ENCODE measurements around the gene PCDHA10.
"Not testable (repeated sequence)": the region's sequence is repeated elsewhere in the genome, so short reads cannot be mapped to it uniquely, and the experiment has no call there.

The PCDHA10 gene, protein sequence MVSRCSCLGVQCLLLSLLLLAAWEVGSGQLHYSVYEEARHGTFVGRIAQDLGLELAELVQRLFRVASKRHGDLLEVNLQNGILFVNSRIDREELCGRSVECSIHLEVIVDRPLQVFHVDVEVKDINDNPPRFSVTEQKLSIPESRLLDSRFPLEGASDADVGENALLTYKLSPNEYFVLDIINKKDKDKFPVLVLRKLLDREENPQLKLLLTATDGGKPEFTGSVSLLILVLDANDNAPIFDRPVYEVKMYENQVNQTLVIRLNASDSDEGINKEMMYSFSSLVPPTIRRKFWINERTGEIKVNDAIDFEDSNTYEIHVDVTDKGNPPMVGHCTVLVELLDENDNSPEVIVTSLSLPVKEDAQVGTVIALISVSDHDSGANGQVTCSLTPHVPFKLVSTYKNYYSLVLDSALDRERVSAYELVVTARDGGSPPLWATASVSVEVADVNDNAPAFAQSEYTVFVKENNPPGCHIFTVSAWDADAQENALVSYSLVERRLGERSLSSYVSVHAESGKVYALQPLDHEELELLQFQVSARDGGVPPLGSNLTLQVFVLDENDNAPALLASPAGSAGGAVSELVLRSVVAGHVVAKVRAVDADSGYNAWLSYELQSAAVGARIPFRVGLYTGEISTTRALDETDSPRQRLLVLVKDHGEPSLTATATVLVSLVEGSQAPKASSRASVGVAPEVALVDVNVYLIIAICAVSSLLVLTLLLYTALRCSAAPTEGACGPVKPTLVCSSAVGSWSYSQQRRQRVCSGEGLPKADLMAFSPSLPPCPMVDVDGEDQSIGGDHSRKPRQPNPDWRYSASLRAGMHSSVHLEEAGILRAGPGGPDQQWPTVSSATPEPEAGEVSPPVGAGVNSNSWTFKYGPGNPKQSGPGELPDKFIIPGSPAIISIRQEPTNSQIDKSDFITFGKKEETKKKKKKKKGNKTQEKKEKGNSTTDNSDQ

DNA sequence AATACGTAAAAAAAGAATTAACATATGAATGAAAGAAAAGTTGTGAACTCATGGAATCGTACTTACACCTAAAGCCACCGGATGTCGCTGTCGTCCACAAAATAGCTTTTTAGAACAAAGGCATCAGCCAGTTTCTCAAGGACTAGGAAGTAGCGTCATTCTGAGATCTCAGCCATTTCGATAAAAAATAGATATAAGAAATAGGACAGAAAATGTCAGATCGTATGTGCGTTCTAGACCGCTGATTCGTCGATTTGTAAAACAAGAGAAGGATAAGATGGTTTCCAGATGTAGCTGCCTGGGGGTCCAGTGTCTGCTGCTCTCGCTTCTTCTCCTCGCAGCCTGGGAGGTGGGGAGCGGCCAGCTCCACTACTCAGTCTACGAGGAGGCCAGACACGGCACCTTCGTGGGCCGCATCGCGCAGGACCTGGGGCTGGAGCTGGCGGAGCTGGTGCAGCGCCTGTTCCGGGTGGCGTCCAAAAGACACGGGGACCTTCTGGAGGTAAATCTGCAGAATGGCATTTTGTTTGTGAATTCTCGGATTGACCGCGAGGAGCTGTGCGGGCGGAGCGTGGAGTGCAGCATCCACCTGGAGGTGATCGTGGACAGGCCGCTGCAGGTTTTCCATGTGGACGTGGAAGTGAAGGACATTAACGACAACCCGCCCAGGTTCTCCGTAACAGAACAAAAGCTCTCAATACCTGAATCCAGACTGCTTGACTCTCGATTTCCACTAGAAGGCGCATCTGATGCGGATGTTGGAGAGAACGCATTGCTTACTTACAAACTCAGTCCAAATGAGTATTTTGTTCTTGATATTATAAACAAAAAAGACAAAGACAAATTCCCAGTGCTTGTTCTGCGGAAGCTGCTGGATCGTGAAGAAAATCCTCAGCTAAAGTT, at the start of gene PCDHA10:
TSS of gene PCDHA10 (plus strand) at position 126 of the 903 bp plus-strand sequence. CDS start at position 278, 152 bp downstream.
- no peak for DNase-seq

DNA sequence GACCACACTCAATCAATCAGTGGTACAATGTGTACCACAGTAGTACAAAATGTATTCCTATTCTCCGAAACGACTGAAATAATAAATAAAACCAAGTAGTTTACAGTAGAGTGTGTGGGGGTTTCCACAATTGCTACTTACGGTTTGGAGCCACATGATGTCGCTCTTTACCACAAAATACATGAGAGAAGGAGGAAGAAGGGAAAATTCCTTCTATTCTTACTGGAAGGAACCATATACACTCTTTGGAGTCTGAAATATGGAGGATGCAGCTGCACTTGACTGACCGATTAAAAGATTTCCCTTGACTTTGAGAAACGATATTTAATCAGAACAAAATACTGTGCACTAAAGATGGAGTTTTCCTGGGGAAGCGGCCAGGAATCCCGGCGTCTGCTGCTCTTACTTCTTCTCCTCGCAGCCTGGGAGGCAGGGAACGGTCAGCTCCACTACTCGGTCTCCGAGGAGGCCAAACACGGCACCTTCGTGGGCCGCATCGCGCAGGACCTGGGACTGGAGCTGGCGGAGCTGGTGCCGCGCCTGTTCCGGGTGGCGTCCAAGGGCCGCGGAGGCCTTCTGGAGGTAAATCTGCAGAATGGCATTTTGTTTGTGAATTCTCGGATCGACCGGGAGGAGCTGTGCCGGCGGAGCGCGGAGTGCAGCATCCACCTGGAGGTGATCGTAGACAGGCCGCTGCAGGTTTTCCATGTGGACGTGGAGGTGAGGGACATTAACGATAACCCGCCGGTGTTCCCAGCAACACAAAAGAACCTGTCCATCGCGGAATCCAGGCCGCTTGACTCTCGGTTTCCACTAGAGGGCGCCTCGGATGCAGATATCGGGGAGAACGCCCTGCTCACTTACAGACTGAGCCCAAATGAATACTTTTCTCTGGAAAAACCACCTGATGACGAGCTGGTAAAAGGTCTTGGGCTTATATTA, 48.6 kb upstream of the PCDHA10 start, which contains the start of gene PCDHA4:
TSS of gene PCDHA4 (plus strand) at position 235 of the 942 bp plus-strand sequence.
- peak; percentile 79 for DNase-seq

DNA sequence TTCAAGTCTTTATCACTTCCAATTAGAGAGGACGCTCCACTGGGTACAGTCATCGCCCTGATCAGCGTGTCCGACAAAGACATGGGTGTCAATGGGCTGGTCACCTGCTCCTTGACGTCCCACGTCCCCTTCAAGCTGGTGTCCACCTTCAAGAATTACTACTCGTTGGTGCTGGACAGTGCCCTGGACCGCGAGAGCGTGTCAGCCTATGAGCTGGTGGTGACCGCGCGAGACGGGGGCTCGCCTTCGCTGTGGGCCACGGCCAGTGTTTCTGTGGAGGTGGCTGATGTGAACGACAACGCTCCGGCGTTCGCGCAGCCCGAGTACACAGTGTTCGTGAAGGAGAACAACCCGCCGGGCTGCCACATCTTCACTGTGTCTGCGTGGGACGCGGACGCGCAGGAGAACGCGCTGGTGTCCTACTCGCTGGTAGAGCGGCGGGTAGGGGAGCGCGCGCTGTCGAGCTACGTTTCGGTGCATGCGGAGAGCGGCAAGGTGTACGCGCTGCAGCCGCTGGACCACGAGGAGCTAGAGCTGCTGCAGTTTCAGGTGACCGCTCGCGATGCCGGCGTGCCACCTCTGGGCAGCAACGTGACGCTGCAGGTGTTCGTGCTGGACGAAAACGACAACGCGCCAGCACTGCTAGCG, 47.3 kb upstream of the PCDHA10 start:
- not testable (repeated sequence) for DNase-seq

DNA sequence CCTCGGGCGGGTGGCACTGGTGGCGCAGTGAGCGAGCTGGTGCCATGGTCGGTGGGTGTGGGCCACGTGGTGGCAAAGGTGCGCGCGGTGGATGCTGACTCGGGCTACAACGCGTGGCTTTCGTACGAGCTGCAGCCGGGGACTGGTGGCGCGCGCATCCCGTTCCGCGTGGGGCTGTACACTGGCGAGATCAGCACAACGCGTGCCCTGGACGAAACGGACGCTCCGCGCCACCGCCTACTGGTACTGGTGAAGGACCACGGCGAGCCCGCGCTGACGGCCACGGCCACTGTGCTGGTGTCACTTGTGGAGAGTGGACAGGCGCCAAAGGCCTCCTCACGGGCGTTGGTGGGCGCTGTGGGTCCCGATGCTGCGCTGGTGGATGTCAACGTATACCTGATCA, 46.8 kb upstream of the PCDHA10 start:
- DNase-seq: no peak

DNA sequence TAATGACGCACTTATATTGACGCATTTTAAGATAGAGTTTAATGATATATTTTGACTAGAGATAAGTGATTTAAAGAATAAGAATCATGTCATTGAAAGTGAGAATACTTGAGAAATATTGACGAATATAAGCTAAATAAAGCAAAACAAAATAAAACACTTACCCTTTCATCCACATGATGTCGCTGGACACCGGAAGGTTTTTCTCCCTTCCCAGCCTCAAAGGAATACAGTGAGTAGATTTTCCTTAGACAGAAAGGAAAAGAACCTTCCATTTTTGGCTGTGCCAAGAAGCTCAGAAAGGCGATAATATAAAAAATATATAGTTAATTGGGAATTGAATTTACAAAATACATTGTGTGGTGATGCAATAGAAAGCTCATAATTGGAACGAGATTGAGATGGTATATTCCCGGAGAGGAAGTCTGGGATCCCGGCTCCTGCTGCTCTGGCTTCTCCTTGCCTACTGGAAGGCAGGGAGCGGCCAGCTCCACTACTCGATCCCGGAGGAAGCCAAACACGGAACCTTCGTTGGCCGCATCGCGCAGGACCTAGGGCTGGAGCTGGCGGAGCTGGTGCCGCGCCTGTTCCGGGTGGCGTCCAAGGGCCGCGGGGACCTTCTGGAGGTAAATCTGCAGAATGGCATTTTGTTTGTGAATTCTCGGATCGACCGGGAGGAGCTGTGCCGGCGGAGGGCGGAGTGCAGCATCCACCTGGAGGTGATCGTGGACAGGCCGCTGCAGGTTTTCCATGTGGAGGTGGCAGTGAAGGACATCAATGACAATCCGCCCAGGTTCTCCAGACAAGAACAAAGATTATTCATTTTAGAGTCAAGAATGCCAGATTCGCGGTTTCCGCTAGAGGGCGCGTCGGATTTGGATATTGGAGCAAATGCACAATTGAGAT, 34.1 kb upstream of the PCDHA10 start, which contains the start of gene PCDHA5:
TSS of gene PCDHA5 (plus strand) at position 239 of the 906 bp plus-strand sequence.
- no peak for DNase-seq

DNA sequence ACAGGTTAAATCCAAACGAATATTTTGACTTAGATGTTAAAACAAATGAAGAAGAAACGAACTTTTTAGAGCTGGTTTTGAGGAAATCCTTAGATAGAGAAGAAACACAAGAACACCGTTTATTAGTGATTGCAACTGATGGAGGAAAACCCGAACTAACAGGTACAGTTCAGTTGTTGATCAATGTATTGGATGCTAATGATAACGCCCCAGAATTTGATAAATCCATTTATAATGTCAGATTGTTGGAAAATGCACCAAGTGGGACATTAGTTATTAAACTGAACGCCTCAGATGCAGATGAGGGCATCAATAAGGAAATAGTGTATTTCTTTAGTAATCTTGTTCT, 33.4 kb upstream of the PCDHA10 start:
- DNase-seq: no peak

DNA sequence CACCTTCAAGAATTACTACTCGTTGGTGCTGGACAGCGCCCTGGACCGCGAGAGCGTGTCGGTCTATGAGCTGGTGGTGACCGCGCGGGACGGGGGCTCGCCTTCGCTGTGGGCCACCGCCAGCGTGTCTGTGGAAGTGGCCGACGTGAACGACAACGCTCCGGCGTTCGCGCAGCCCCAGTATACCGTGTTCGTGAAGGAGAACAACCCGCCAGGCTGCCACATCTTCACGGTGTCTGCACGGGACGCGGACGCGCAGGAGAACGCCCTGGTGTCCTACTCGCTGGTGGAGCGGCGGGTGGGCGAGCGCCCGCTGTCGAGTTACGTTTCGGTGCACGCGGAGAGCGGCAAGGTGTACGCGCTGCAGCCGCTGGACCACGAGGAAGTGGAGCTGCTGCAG, 32.7 kb upstream of the PCDHA10 start:
- DNase-seq: not testable (repeated sequence)

DNA sequence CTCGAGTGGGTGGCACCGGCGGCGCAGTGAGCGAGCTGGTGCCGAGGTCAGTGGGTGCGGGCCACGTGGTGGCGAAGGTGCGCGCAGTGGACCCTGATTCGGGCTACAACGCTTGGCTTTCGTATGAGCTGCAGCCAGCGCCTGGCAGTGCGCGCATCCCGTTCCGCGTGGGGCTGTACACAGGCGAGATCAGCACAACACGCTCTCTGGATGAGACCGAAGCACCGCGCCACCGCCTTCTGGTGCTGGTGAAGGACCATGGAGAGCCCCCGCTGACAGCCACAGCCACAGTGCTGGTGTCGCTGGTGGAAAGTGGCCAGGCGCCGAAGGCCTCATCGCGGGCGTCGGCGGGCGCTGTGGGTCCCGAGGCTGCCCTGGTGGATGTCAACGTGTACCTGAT, 32.2 kb upstream of the PCDHA10 start:
- DNase-seq: no peak

DNA sequence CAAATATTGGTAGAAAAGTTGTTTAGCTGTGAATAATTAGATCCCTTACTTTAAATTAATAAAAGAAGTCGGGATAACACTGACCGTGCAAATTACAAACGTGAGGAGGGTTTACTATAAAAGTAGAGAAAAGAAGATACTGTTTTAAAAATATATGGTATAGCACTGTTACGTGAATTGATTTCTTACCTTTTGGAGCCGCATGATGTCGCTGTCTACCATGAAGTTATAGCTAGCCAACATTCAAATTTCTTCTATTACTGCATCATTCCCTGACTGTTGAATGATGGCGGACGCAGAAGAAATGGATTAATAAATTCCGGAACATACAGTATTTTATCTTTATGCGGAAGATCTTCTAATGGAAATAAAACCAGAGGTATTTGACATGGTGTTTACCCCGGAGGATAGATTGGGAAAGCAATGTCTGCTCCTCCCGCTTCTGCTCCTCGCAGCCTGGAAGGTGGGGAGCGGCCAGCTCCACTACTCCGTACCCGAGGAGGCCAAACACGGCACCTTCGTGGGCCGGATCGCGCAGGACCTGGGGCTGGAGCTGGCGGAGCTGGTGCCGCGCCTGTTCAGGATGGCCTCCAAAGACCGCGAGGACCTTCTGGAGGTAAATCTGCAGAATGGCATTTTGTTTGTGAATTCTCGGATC, 27.9 kb upstream of the PCDHA10 start, which contains the start of gene PCDHA6:
TSS of gene PCDHA6 (plus strand) at position 257 of the 658 bp plus-strand sequence. CDS start at position 389, 132 bp downstream.
- no peak for DNase-seq

DNA sequence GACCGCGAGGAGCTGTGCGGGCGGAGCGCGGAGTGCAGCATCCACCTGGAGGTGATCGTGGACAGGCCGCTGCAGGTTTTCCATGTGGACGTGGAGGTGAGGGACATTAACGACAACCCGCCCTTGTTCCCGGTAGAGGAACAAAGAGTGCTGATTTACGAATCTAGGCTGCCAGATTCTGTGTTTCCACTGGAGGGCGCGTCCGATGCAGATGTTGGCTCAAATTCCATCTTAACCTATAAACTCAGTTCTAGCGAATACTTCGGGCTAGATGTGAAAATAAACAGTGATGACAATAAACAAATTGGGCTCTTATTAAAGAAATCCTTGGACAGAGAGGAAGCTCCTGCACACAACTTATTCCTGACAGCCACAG, 27.3 kb upstream of the PCDHA10 start:
- no peak for DNase-seq

DNA sequence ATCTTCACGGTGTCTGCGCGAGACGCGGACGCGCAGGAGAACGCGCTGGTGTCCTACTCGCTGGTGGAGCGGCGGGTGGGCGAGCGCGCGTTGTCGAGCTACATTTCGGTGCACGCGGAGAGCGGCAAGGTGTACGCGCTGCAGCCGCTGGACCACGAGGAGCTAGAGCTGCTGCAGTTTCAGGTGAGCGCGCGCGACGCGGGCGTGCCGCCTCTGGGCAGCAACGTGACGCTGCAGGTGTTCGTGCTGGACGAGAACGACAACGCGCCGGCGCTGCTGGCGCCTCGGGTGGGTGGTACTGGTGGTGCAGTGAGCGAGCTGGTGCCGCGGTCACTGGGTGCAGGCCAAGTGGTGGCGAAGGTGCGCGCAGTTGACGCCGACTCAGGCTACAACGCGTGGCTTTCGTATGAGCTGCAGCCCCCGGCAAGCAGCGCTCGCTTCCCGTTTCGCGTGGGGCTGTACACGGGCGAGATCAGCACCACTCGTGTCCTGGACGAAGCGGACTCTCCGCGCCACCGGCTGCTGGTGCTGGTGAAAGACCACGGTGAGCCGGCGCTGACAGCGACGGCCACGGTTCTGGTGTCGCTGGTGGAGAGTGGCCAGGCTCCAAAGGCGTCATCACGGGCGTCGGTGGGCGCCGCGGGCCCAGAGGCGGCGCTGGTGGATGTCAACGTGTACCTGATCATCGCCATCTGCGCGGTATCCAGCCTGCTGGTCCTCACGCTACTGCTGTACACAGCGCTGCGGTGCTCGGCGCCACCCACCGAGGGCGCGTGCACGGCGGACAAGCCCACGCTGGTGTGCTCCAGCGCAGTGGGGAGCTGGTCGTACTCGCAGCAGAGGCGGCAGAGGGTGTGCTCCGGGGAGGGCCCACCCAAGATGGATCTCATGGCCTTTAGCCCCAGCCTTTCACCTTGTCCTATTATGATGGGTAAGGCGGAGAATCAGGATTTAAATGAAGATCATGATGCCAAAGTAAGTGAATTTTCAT, 25.9 kb upstream of the PCDHA10 start:
- not testable (repeated sequence) for DNase-seq

DNA sequence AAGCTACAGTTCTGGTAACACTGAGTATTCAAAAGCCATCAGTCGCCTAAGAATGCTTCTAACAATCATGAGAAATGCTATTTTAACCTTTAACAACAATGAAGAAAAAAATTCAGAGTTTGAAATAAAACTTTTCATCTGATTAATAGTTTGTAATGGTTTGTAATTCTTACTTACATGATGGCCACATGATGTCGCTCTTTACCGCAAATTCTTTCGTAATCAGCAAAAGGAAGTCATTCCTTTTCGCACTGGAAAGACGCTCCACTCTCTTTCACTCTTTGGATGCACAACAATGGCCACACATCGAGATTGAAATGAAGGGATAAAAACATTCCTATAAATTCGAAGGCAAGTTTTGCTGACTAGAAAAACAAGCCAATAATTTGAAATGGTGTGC, 21.7 kb upstream of the PCDHA10 start, which contains the start of gene PCDHA7:
TSS of gene PCDHA7 (plus strand) at position 277 of the 400 bp plus-strand sequence. CDS start at position 392, 115 bp downstream.
- no peak for DNase-seq

DNA sequence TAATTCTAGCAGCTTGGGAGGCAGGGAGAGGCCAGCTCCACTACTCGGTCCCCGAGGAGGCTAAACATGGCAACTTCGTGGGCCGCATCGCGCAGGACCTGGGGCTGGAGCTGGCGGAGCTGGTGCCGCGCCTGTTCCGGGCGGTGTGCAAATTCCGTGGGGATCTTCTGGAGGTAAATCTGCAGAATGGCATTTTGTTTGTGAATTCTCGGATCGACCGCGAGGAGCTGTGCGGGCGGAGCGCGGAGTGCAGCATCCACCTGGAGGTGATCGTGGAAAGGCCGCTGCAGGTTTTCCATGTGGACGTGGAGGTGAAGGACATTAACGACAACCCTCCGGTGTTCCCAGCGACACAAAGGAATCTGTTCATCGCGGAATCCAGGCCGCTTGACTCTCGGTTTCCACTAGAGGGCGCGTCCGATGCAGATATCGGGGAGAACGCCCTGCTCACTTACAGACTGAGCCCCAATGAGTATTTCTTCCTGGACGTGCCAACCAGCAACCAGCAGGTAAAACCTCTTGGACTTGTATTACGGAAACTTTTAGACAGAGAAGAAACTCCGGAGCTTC, 21.2 kb upstream of the PCDHA10 start:
- not testable (repeated sequence) for DNase-seq

DNA sequence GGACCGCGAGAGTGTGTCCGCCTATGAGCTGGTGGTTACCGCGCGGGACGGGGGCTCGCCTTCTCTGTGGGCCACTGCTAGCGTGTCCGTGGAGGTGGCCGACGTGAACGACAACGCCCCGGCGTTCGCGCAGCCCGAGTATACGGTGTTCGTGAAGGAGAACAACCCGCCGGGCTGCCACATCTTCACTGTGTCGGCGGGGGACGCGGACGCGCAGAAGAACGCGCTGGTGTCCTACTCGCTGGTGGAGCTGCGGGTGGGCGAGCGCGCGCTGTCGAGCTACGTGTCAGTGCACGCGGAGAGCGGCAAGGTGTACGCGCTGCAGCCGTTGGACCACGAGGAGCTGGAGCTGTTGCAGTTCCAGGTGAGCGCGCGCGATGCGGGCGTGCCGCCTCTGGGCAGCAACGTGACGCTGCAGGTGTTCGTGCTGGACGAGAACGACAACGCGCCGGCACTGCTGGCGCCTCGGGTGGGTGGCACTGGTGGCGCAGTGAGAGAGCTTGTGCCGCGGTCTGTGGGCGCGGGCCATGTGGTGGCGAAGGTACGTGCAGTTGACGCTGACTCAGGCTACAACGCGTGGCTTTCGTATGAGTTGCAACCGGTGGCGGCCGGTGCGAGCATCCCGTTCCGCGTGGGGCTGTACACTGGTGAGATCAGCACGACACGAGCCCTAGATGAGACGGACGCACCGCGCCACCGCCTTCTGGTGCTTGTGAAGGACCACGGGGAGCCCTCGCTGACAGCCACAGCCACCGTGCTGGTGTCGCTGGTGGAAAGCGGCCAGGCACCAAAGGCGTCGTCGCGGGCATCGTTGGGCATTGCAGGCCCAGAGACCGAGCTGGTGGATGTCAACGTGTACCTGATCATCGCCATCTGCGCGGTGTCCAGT, 19.8 kb upstream of the PCDHA10 start:
- no peak for DNase-seq

DNA sequence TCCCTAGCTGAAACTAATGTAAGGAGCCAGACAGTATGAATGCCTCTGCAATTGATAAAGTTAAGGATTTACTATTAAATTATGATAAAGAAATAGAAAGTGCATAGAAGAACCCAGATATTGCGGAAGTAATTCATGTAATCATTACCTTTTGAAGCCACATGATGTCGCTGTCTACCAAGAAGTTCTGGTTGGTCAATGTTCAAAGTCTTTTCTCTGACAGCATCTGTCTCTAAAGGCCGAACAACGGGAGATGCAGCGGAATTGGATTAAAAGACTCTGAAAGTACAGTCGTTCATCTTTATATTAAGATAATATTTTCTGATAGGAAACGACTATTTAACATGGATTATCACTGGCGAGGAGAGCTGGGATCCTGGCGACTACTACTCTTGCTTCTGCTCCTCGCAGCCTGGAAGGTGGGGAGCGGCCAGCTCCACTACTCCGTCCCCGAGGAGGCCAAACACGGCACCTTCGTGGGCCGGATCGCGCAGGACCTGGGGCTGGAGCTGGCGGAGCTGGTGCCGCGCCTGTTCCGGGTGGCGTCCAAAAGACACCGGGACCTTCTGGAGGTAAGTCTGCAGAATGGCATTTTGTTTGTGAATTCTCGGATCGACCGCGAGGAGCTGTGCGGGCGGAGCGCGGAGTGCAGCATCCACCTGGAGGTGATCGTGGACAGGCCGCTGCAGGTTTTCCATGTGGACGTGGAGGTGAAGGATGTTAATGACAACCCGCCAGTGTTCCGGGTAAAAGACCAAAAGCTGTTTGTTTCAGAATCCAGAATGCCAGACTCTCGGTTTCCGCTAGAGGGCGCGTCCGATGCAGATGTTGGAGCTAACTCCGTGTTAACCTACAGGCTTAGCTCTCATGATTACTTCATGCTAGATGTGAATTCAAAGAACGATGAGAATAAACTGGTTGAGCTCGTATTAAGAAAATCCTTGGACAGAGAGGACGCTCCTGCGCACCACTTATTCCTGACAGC, 14.4 kb upstream of the PCDHA10 start, which contains the start of gene PCDHA8:
TSS of gene PCDHA8 (plus strand) at position 210 of the 985 bp plus-strand sequence. CDS start at position 345, 135 bp downstream.
- no peak for DNase-seq

Data from NCI-H146 (cell line).